Renal cortical epithelial cell (primary cell): ENCODE measurements around the gene ACSL4. TPM values are rescaled to one million over a fixed set of nuclear protein-coding genes. Genes with fewer than 3 reads are reported as not detected.
A peak's percentile ranks its signal among the peaks of the same experiment; 100 is the strongest.
"Not testable (repeated sequence)": the region's sequence is repeated elsewhere in the genome, so short reads cannot be mapped to it uniquely, and the experiment has no call there.

Experiments
- DNase-seq: peaks from one replicate; pipeline ENCODE4 v3.0.0-alpha.2; 2011; ENCODE audit warnings: low read depth
- total RNA-seq: library from RNA; depleted of rRNA; stranded (reverse); fragments of >200 nt; gene quantifications from 2 replicates; pipeline ENCODE4 v1.2.3, GENCODE V29; 2014

ACSL4 gene
- total RNA-seq, 1 donor from 2014 or later = 236 TPM

- DNase-seq = no peak
Measured at GRCh38 chrX:109672239-109672638, 60.8 kb downstream of the ACSL4 start.

DNA sequence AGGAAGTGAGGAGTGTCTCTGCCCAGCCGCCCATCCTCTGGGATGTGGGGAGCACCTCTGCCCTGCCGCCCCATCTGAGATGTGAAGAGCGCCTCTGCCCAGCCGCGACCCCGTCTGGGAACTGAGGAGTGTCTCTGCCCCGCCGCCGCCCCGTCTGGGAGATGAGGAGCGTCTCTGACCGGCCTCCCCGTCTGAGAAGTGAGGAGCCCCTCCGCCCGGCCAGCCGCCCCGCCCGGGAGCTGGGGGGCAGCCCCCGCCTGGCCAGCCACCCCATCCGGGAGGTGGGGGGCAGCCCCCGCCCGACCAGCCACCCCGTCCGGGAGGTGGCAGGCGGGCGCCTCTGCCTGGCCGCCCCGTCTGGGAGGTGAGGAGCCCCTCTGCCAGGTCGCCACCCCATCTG is 61.9 kb downstream of the ACSL4 start:
- not testable (repeated sequence) for DNase-seq

DNA sequence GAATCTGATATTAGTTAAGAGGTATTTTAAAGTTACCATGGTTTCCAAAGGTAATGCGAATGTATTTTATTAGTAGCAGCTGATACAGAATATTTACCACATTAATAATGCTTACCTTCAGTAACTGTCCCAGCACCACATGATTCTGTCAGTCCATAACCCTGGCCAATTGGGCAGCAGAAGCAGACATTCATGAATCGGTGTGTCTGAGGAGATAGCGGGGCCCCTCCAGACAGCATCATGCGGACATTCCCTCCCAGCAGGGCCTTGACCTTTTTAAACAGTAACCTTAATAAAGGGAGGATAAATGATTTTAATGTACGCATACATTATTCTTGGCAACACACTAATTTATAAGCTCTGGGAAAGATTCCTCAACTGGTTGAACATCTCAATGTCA is 65.1 kb downstream of the ACSL4 start:
- DNase-seq = no peak

DNA sequence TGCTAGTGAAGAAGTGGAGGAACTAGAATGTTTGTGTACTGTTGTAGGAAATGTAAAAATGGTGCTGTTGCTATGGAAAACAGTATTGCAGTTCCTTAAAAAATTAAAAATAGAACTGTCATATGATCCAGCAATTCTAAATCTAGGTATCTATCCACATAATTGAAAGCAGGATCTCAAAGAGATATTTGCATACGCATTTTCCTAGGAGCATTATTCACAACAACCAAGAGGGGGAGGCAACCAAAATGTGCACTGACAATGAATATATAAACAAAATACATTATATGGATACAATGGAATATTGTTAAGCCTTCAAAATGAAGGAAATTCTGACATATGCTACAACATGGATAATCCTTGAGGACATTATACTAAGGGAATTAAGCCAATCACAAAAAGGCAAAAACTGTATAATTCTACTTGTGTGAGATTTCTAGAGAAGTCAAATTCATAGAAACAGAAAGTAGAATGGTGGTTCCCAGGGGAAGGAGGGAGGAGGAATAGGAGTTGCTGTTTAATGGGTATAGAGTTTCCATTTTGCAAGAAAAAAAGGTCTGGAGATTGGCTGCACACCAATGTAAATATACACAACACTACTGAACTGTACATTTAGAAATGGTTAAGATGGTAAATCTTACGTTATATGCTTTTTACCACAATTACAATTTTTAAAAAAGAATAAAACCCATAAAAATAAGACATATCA is 72.5 kb downstream of the ACSL4 start:
- no peak for DNase-seq

GRCh38 chrX:109658391-109658790 is 74.7 kb downstream of the ACSL4 start:
- no peak for DNase-seq

GRCh38 chrX:109657364-109657763 is 75.7 kb downstream of the ACSL4 start:
- DNase-seq = not testable (repeated sequence)

- DNase-seq = no peak
Measured at GRCh38 chrX:109656774-109657173, 76.3 kb downstream of the ACSL4 start.

- no peak for DNase-seq
Measured at GRCh38 chrX:109655502-109656201, 77.4 kb downstream of the ACSL4 start.

DNA sequence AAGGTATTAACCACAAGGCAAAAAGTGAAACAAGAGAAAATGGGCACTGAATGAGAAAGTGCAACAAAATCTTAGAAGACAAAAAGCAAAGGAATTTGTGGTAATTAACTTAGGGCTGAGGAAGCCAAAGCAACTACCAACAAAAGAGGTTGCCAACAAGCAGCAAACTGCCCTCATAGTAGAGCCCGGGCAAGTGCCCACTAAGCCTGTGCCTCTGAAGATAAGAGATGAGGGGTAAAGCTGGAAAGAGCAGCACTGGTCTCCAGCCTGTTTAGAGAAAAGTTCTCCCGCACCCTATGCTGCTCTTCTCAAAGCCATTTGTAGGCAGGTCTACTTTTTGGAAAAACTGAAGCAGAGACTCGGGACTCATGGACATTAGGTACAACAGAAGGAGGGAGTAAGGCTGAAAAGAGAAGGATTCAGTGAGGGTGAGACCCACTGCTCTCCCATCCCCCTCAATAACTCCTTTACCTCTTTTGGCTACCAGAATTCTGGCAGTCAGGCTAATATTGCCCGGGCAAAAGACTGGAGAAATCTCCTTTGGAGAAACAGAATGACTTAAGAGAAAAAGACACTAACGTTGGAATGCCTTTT is 78.4 kb downstream of the ACSL4 start:
- no peak for DNase-seq

GRCh38 chrX:109644671-109645070 is 88.4 kb downstream of the ACSL4 start:
- not testable (repeated sequence) for DNase-seq

- no peak for DNase-seq
Measured at GRCh38 chrX:109643687-109644086, 89.4 kb downstream of the ACSL4 start.

DNA sequence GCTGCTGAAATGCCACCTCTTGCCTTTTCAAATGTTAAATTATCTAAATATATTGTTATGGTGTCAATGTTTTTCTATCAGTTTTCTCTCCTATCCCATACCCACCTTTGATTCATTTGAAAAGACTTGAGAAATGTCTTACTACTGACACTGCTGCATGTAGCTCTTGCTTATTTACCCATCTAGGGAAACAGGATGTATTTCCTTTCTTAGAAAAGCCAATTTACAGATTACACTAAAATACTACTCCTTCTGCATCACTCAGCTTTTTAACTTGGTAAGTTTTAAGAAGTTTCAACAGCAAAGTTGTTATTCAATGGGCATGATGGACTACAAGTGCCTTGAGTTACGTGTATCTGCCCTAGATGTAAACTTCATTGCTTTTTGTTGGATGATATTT is 94.9 kb downstream of the ACSL4 start:
- no peak for DNase-seq

DNA sequence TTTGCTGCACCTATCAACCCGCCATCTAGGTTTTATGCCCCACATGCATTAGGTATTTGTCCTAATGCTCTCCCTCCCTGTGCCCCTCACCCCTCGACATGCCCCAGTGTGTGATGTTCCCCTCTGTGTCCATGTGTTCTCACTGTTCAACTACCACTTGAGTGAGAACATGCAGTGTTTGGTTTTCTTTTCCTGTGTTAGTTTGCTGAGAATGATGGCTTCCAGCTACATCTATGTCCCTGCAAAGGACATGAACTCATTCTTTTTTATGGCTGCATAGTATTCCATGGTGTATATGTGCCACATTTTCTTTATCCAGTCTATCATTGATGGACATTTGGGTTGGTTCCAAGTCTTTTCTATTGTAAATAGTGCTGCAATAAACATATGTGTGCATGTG is 95.6 kb downstream of the ACSL4 start:
- DNase-seq = not testable (repeated sequence)

GRCh38 chrX:109635146-109635545 is 97.9 kb downstream of the ACSL4 start:
- peak; percentile 30 for DNase-seq

GRCh38 chrX:109632906-109633504 is 100.1 kb downstream of the ACSL4 start:
- peak; percentile 17 for DNase-seq

GRCh38 chrX:109629310-109629709 is 103.7 kb downstream of the ACSL4 start:
- DNase-seq = no peak

- no peak for DNase-seq
Measured at GRCh38 chrX:109626637-109627036, 106.4 kb downstream of the ACSL4 start.

- DNase-seq = no peak
Measured at GRCh38 chrX:109624641-109625616, 108.1 kb downstream of the ACSL4 start, which contains the start of gene KCNE5. KCNE5 (minus strand) TSS chrX:109625172; CDS start chrX:109625020, 152 bp downstream.

- DNase-seq = no peak
Measured at GRCh38 chrX:109623997-109624396, 109.1 kb downstream of the ACSL4 start.

DNA sequence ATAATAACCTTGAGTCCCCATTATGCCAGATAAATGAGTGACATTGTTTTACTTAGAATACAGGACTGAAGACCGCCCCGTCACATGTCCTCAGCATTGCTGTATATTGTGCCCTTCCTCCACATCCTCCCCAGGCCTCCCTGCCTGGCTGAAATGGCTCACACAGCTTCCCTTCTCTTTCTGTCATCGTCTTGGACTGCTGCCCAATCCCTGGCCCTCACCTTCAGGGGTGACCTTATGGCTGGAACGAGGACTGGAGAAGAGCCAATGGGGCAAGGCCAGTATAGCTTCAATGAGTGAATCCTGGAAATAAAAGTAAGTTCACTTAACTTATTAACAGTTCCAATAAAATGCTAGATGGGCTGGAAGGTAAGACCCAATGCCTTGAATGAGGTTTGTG is 110.8 kb downstream of the ACSL4 start:
- no peak for DNase-seq

- DNase-seq = no peak
Measured at GRCh38 chrX:109619771-109620170, 113.3 kb downstream of the ACSL4 start.
